ENCODE results near the gene MCM3AP. TPM values are rescaled to one million over a fixed set of nuclear protein-coding genes. Genes with fewer than 3 reads are reported as not detected.

Gene MCM3AP
- total and polyA plus RNA-seq, 9 of the 15 experiments (the other 6 are each of a cell fraction or from before 2014, with no cell fraction given): 6.5 to 179 (median 69.6) TPM

DNA sequence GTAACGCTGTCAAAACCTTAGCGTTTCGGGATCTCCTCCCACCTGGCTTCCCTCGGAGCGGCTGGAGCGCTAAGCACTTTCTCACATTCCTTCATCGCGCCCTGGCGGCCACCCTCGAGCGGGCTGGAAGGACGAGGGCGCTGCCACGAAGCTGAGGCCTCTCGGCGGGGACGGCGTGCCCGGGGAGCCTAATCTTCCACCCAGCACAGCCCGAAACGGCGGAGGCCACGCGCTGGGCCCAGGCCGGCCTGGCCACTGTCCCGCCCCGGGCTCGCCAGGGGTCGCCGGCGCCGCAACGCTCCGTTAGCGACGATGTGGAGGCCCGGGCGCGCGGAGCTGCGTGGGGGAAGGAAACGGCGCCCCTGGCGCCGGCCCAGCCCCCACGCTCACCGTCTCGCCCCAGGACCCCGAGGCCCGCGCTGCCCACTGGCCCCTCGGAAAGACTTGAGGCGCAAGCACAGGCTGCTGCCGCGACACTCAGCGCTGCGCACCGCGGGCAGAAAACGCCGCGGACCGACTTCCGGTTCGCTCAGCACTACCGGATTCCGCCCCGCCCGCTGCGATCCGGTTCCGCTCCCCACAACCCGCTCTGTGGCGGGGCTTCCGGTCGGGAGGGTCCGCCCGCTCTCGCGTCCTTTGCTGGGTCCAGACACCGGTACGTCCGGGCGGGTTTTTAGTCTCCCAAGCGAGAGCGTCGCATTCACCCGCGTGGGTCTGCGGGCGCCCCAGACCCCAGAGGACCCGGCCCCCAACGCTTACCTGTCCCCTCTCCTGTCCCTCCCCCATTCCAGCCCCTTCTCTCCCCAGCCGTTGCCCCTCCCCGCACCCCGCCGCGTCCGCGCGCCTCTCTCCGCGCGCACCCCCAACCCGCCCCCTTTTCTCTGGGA lies 593 bp upstream of the MCM3AP start, which contains the start of gene YBEY (continued):
- TF ChIP-seq, protein P1, sequence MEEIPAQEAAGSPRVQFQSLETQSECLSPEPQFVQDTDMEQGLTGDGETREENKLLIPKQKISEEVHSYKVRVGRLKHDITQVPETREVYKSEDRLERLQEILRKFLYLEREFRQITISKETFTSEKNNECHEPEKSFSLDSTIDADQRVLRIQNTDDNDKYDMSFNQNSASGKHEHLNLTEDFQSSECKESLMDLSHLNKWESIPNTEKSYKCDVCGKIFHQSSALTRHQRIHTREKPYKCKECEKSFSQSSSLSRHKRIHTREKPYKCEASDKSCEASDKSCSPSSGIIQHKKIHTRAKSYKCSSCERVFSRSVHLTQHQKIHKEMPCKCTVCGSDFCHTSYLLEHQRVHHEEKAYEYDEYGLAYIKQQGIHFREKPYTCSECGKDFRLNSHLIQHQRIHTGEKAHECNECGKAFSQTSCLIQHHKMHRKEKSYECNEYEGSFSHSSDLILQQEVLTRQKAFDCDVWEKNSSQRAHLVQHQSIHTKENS (CRISPR knock-in tag; IDR thresholded peaks at IDR 0.05): no peak
- TF ChIP-seq ZFP36 (IDR thresholded peaks at IDR 0.05; ENCODE audit: low read depth, low read length, partially characterized antibody): peak; percentile 14
- TF ChIP-seq SIN3B (IDR thresholded peaks at IDR 0.05; ENCODE audit: low read depth): peak; percentile 95
- TF ChIP-seq RBM39 (optimal IDR thresholded peaks at IDR 0.05; ENCODE audit: low read depth, low read length): no peak
- peak; percentile 99 for TF ChIP-seq GABPB1 (CRISPR knock-in tag; IDR thresholded peaks at IDR 0.05)
- TF ChIP-seq, protein P2, sequence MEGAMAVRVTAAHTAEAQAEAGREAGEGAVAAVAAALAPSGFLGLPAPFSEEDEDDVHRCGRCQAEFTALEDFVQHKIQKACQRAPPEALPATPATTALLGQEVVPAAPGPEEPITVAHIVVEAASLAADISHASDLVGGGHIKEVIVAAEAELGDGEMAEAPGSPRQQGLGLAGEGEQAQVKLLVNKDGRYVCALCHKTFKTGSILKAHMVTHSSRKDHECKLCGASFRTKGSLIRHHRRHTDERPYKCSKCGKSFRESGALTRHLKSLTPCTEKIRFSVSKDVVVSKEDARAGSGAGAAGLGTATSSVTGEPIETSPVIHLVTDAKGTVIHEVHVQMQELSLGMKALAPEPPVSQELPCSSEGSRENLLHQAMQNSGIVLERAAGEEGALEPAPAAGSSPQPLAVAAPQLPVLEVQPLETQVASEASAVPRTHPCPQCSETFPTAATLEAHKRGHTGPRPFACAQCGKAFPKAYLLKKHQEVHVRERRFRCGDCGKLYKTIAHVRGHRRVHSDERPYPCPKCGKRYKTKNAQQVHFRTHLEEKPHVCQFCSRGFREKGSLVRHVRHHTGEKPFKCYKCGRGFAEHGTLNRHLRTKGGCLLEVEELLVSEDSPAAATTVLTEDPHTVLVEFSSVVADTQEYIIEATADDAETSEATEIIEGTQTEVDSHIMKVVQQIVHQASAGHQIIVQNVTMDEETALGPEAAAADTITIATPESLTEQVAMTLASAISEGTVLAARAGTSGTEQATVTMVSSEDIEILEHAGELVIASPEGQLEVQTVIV (CRISPR knock-in tag; IDR thresholded peaks at IDR 0.05; ENCODE audit: borderline replicate concordance): no peak
- TF ChIP-seq SRF (CRISPR knock-in tag; IDR thresholded peaks at IDR 0.05): peak in 1 of 2 experiments; percentile 56; a peak in 2 of 4 replicates
- TF ChIP-seq, protein P3, sequence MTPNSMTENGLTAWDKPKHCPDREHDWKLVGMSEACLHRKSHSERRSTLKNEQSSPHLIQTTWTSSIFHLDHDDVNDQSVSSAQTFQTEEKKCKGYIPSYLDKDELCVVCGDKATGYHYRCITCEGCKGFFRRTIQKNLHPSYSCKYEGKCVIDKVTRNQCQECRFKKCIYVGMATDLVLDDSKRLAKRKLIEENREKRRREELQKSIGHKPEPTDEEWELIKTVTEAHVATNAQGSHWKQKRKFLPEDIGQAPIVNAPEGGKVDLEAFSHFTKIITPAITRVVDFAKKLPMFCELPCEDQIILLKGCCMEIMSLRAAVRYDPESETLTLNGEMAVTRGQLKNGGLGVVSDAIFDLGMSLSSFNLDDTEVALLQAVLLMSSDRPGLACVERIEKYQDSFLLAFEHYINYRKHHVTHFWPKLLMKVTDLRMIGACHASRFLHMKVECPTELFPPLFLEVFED (CRISPR knock-in tag; conservative IDR thresholded peaks at IDR 0.05): 0 out of 2 replicates have a peak, but pooled peaks have one; percentile 32
- no peak for TF ChIP-seq PRPF4 (IDR thresholded peaks at IDR 0.05; ENCODE audit: insufficient read depth, low read depth, low read length, poor library complexity, severe bottlenecking)
- peak; percentile 98 for TF ChIP-seq L3MBTL2 (IDR thresholded peaks at IDR 0.05)
- no peak for TF ChIP-seq KLF16 (IDR thresholded peaks at IDR 0.05)
- TF ChIP-seq, protein P4, sequence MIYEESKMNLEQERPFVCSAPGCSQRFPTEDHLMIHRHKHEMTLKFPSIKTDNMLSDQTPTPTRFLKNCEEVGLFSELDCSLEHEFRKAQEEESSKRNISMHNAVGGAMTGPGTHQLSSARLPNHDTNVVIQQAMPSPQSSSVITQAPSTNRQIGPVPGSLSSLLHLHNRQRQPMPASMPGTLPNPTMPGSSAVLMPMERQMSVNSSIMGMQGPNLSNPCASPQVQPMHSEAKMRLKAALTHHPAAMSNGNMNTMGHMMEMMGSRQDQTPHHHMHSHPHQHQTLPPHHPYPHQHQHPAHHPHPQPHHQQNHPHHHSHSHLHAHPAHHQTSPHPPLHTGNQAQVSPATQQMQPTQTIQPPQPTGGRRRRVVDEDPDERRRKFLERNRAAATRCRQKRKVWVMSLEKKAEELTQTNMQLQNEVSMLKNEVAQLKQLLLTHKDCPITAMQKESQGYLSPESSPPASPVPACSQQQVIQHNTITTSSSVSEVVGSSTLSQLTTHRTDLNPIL (CRISPR knock-in tag; IDR thresholded peaks at IDR 0.05): no peak
- TF ChIP-seq ZKSCAN1 (IDR thresholded peaks at IDR 0.05; ENCODE audit: low read depth, low read length): 0 out of 2 replicates have a peak, but pooled peaks have one; percentile 40
- TF ChIP-seq TAL1 (IDR thresholded peaks at IDR 0.05): no peak
- TF ChIP-seq CXXC5 (CRISPR knock-in tag; IDR thresholded peaks at IDR 0.05): peak; percentile 95
- TF ChIP-seq, protein P5, sequence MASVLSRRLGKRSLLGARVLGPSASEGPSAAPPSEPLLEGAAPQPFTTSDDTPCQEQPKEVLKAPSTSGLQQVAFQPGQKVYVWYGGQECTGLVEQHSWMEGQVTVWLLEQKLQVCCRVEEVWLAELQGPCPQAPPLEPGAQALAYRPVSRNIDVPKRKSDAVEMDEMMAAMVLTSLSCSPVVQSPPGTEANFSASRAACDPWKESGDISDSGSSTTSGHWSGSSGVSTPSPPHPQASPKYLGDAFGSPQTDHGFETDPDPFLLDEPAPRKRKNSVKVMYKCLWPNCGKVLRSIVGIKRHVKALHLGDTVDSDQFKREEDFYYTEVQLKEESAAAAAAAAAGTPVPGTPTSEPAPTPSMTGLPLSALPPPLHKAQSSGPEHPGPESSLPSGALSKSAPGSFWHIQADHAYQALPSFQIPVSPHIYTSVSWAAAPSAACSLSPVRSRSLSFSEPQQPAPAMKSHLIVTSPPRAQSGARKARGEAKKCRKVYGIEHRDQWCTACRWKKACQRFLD (CRISPR knock-in tag; IDR thresholded peaks at IDR 0.05): peak; percentile 93
- no peak for TF ChIP-seq ZNF778 (CRISPR knock-in tag; IDR thresholded peaks at IDR 0.05)
- 0 out of 2 replicates have a peak, but pooled peaks have one; percentile 60 for TF ChIP-seq DIDO1 (tag; IDR thresholded peaks at IDR 0.05; ENCODE audit: low read depth)
- TF ChIP-seq MCM2 (IDR thresholded peaks at IDR 0.05; ENCODE audit: low read depth): no peak

Measured in K562 (cell line).